H7 (cell line): ENCODE measurements around the gene ASAP2. TPM values are rescaled to one million over a fixed set of nuclear protein-coding genes. Genes with fewer than 3 reads are reported as not detected.
"Not testable (repeated sequence)": the region's sequence is repeated elsewhere in the genome, so short reads cannot be mapped to it uniquely, and the experiment has no call there.

Source experiments
- DNase-seq: peaks from one replicate; pipeline ENCODE4 v3.0.0; 2012
- H3K27me3 ChIP-seq: 2 replicates; pipeline ENCODE4 v1.6.0; 2011; ENCODE audit warnings: mild to moderate bottlenecking, low read length; ENCODE audit not compliant: control insufficient read depth, insufficient read depth
- H3K36me3 ChIP-seq: replicated peaks from 2 replicates; pipeline ENCODE4 v1.5.1; 2011; ENCODE audit warnings: low read length; ENCODE audit not compliant: control insufficient read depth, insufficient read depth
- H3K4me3 ChIP-seq: 2 replicates; pipeline ENCODE4 v1.5.1; 2011; ENCODE audit warnings: low read depth, mild to moderate bottlenecking, control low read depth, low read length, moderate library complexity; ENCODE audit not compliant: insufficient read depth
- total RNA-seq: library from RNA; depleted of rRNA; stranded (reverse); fragments of >200 nt; shearing (Covaris generic); gene quantifications from 2 replicates; pipeline ENCODE4 v1.2.3, GENCODE V29; 2014

Gene ASAP2
- total RNA-seq, 1 experiment from 2014 or later: 5.2 TPM

- DNase-seq: no peak
- H3K4me3 ChIP-seq: no peak overlapping the region
- H3K27me3 ChIP-seq: no peaks in the 10 kb centered on the region
- no peaks in the 10 kb centered on the region for H3K36me3 ChIP-seq
These were observed 48.8 kb downstream of the ASAP2 start for GRCh38 chr2:9255416-9255815.

GRCh38 chr2:9256147-9256546 lies 49.5 kb downstream of the ASAP2 start:
- H3K27me3 ChIP-seq: no peaks in the 10 kb centered on the region
- H3K4me3 ChIP-seq: no peak overlapping the region
- DNase-seq: no peak
- no peaks in the 10 kb centered on the region for H3K36me3 ChIP-seq

- Histone ChIP-seq H3K27me3 (no peaks in the 10 kb centered on the region), H3K36me3 (no peaks in the 10 kb centered on the region), H3K4me3 (no peak overlapping the region)
- peak; percentile 62 for DNase-seq
These were observed 50.0 kb downstream of the ASAP2 start for GRCh38 chr2:9256570-9257043.

GRCh38 chr2:9258501-9258900 lies 51.9 kb downstream of the ASAP2 start:
- H3K4me3 ChIP-seq: no peak overlapping the region
- DNase-seq: no peak
- H3K36me3 ChIP-seq: no peaks in the 10 kb centered on the region
- H3K27me3 ChIP-seq: no peaks in the 10 kb centered on the region

GRCh38 chr2:9258953-9259399 lies 52.4 kb downstream of the ASAP2 start:
- Histone ChIP-seq H3K36me3 (no peaks in the 10 kb centered on the region), H3K27me3 (no peaks in the 10 kb centered on the region), H3K4me3 (no peak overlapping the region)
- DNase-seq: no peak

GRCh38 chr2:9260464-9260918 lies 53.9 kb downstream of the ASAP2 start:
- H3K27me3 ChIP-seq: no peaks in the 10 kb centered on the region
- no peaks in the 10 kb centered on the region for H3K36me3 ChIP-seq
- H3K4me3 ChIP-seq: no peak overlapping the region
- DNase-seq: no peak

- H3K36me3 ChIP-seq: no peaks in the 10 kb centered on the region
- DNase-seq: peak; percentile 64
- no peaks in the 10 kb centered on the region for H3K27me3 ChIP-seq
- no peak overlapping the region for H3K4me3 ChIP-seq
These were observed 54.7 kb downstream of the ASAP2 start for GRCh38 chr2:9261231-9261883.

- no peak for DNase-seq
- no peaks in the 10 kb centered on the region for H3K36me3 ChIP-seq
- H3K4me3 ChIP-seq: no peak overlapping the region
- H3K27me3 ChIP-seq: no peaks in the 10 kb centered on the region
These were observed 56.1 kb downstream of the ASAP2 start for GRCh38 chr2:9262671-9263171.

- no peak overlapping the region for H3K4me3 ChIP-seq
- DNase-seq: no peak
- H3K36me3 ChIP-seq: no peaks in the 10 kb centered on the region
- H3K27me3 ChIP-seq: no peaks in the 10 kb centered on the region
These were observed 56.8 kb downstream of the ASAP2 start for GRCh38 chr2:9263428-9263827.

GRCh38 chr2:9264301-9264700 lies 57.7 kb downstream of the ASAP2 start:
- no peak for DNase-seq
- Histone ChIP-seq H3K36me3 (no peaks in the 10 kb centered on the region), H3K27me3 (no peaks in the 10 kb centered on the region), H3K4me3 (no peak overlapping the region)

GRCh38 chr2:9266711-9267110 lies 60.1 kb downstream of the ASAP2 start:
- Histone ChIP-seq H3K36me3 (no peaks in the 10 kb centered on the region), H3K4me3 (no peak overlapping the region), H3K27me3 (no peaks in the 10 kb centered on the region)
- no peak for DNase-seq

GRCh38 chr2:9267286-9267685 lies 60.7 kb downstream of the ASAP2 start:
- not testable (repeated sequence) for H3K27me3 ChIP-seq, H3K4me3 ChIP-seq, DNase-seq, H3K36me3 ChIP-seq

GRCh38 chr2:9268301-9269080 lies 61.9 kb downstream of the ASAP2 start:
- H3K4me3 ChIP-seq: no peak overlapping the region
- H3K36me3 ChIP-seq: no peaks in the 10 kb centered on the region
- no peaks in the 10 kb centered on the region for H3K27me3 ChIP-seq
- DNase-seq: peak; percentile 54

GRCh38 chr2:9269295-9269694 lies 62.7 kb downstream of the ASAP2 start:
- H3K36me3 ChIP-seq: no peaks in the 10 kb centered on the region
- no peak overlapping the region for H3K4me3 ChIP-seq
- no peak for DNase-seq
- no peaks in the 10 kb centered on the region for H3K27me3 ChIP-seq
